ENCODE measurements around the gene CORO2A. TPM values are rescaled to one million over a fixed set of nuclear protein-coding genes. Genes with fewer than 3 reads are reported as not detected.

The CORO2A gene
- total and polyA plus RNA-seq, 2 donors (not counting 3 experiments of a cell fraction or from before 2014, with no cell fraction given): 0.35 to 0.53 TPM

- Histone ChIP-seq H3K79me2 (ENCODE audit: control insufficient read depth, insufficient read depth, low read length) (no peaks in the 10 kb centered on the region), H3K9me1 (replicated peaks; ENCODE audit: control insufficient read depth, extremely low read depth, insufficient read depth, low read length) (no peaks in the 10 kb centered on the region), H3K27ac (ENCODE audit: insufficient read depth, low read depth, low read length) (no peak overlapping the region), H3K9me3 (replicated peaks; ENCODE audit: control insufficient read depth, insufficient read depth, low read length) (no peaks in the 10 kb centered on the region), H2AFZ (ENCODE audit: low read depth, low read length) (no peak overlapping the region), H4K20me1 (replicated peaks; ENCODE audit: control insufficient read depth, extremely low read depth, insufficient read depth, low read length) (no peaks in the 10 kb centered on the region), H3K27me3 (ENCODE audit: control insufficient read depth in 2 of 2, insufficient read depth in 2 of 2, low read length in 2 of 2) (no peaks in the 10 kb centered on the region), H3K4me3 (replicated peaks in 1 of 3; ENCODE audit: insufficient read depth in 1 of 3, low read depth in 1 of 3, low read length in 3 of 3) (no peak overlapping the region), H3K4me1 (ENCODE audit: control insufficient read depth, extremely low read depth, insufficient read depth, low read length) (no peaks in the 10 kb centered on the region), H3K36me3 (ENCODE audit: control insufficient read depth in 2 of 2, extremely low read depth in 1 of 2, insufficient read depth in 2 of 2, low read length in 2 of 2) (no peaks in the 10 kb centered on the region), H3K9ac (replicated peaks; ENCODE audit: extremely low read depth, insufficient read depth, low read length) (no peak overlapping the region), H3K4me2 (ENCODE audit: insufficient read depth, low read length) (no peak overlapping the region)
- no TSS peak for BruUV-seq (replicated peaks)
- TF ChIP-seq POLR2A (IDR thresholded peaks at IDR 0.05; ENCODE audit: low read depth, low read length): no peak
- TF ChIP-seq EZH2 (IDR thresholded peaks at IDR 0.05; ENCODE audit: borderline replicate concordance, low read depth, low read length, severe bottlenecking): no peak
- no peak for TF ChIP-seq MAX (IDR thresholded peaks at IDR 0.05; ENCODE audit: insufficient read depth, insufficient read length)
- no peak for TF ChIP-seq GATA2 (IDR thresholded peaks at IDR 0.05; ENCODE audit: insufficient read depth, insufficient read length, low read depth, low read length)
- no peak for TF ChIP-seq MYC (IDR thresholded peaks at IDR 0.05; ENCODE audit: low read depth, low read length)
- TF ChIP-seq JUN (IDR thresholded peaks at IDR 0.05; ENCODE audit: borderline replicate concordance, insufficient read depth, insufficient read length, low read depth): no peak
- TF ChIP-seq POLR2AphosphoS5 (IDR thresholded peaks at IDR 0.05; ENCODE audit: insufficient read depth, low read depth, low read length): no peak
- TF ChIP-seq CTCF (IDR thresholded peaks at IDR 0.05; ENCODE audit: extremely low read depth in 1 of 2, insufficient read depth in 1 of 2, low read depth in 1 of 2, low read length in 2 of 2): no peak
- no peak for TF ChIP-seq FOS (IDR thresholded peaks at IDR 0.05; ENCODE audit: borderline replicate concordance, insufficient read depth, low read length)
- dilution Hi-C loops (cut with MboI; ENCODE audit: extremely low pct_ligation_motif_present, low sequenced_read_pairs) (no loop called here), intact Hi-C loops (cut with micrococcal nuclease) (loop anchor here (1.0 kb wide), 1 partner anchor 14 kb away; no protein-coding TSS in a partner anchor)
- POLR2A ChIA-PET: no interaction called here
- CTCF ChIA-PET: interaction anchor here (0.9 to 5.9 kb wide), 4 partner anchors 14 to 568 kb away, joined by 3 to 90 read pairs (median 14); no protein-coding TSS in a partner anchor
- DNase-seq (ENCODE audit: low read depth, low spot score): no peak
- FAIRE-seq: no peak
Measured at GRCh38 chr9:98207606-98208005, 15.2 kb upstream of the CORO2A start.
